NCI-H1436 (cell line): ENCODE data around the gene ZNF641.
"Not testable (repeated sequence)": the region's sequence is repeated elsewhere in the genome, so short reads cannot be mapped to it uniquely, and the experiment has no call there.

Experiments
- DNase-seq: peaks from one replicate; lab custom pipeline; 2025; lab: John Stamatoyannopoulos, UW

The ZNF641 gene

DNA sequence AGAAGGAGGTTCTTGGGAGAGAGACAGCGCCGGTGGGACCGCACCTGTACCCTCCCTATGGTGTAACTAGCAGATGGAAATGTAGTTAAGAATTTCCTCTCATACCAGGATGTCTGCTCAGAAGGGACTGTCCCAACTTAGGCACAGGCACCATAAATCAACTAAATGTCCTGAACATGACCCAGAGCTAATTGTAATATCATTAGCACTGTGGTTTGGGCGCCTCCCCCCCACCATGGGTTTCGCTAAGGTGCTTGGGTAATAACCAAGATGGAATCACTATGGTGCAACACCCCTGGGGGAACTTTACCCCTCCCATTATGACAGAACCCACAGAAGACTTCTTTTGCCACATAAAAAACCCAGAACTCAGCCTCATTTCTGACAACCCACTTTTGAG lies 15.9 kb downstream of the ZNF641 start:
- no peak for DNase-seq

DNA sequence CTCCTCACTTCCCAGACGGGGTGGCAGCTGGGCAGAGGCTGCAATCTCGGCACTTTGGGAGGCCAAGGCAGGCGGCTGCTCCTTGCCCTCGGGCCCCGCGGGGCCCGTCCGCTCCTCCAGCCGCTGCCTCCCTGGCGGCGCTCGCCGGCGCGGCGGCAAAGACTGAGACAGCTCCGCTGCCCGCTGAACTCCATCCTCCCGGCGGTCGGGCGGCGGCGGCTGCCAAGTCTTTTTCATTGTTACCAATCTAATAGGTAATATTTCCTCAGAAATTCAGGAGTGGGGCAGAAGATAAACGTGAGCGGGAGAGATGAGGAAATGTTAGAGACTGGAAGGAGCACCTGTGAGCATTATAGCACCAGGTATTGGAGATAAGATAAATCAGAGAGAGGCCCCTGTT lies 17.0 kb downstream of the ZNF641 start:
- DNase-seq = not testable (repeated sequence)

DNA sequence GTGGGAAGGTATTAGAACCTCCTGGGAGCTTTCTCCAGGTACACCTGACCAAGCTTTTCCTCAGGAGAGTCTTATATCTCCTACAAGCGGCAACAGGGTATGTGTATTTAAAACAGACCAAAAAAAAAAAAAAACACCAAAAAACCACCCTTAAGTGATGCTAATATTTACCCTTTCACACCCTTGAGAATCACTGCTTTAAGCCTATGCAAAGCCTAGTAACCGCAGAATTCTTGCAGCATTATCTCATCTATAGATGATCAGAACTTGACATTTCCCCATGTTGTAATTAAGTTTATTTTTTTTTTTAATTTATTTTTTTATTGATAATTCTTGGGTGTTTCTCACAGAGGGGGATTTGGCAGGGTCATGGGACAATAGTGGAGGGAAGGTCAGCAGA lies 19.3 kb downstream of the ZNF641 start:
- no peak for DNase-seq

DNA sequence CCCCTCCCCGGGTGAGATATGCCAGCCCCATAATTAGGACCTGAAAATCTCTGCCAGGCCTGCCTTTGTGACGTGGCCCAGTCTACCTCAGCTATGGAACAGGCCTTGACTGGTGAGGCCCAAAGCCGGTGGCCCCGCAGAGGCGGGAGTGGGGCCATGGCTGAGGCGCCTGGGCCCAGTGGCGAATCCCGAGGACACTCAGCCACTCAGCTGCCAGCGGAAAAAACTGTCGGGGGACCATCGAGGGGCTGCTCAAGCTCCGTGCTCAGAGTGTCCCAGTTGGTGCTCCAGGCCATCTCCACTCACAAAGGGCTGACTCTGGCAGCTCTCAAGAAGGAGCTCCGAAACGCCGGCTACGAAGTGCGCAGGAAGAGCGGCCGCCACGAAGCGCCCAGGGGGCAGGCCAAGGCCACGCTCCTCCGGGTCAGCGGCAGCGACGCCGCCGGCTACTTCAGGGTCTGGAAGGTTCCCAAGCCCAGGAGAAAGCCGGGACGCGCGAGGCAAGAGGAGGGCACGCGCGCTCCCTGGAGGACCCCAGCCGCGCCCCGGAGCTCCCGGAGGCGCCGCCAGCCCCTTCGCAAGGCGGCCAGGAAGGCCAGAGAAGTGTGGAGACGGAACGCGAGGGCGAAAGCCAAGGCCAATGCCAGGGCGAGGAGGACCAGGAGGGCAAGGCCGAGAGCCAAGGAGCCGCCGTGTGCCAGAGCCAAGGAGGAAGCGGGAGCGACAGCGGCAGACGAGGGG lies 21.4 kb downstream of the ZNF641 start:
- no peak for DNase-seq

DNA sequence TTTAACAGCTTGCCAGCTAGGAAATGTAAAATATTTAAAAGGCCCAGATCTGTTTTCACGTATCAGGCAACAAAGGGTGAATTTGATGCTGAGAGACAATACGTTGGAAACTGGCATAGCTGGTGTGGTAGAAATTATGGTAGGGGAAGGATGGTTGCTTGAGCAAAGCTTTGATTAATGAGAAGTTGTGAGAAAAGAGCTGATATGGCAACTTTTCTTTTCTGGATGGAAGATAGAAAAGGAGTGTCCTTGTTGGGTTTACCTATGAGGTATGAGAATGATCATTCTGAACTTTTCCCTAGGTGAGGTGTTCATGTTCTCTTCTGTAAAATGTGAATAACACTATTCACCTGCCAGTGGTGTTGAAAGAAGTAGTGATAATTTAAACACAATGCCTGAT lies 34.2 kb downstream of the ZNF641 start:
- no peak for DNase-seq

DNA sequence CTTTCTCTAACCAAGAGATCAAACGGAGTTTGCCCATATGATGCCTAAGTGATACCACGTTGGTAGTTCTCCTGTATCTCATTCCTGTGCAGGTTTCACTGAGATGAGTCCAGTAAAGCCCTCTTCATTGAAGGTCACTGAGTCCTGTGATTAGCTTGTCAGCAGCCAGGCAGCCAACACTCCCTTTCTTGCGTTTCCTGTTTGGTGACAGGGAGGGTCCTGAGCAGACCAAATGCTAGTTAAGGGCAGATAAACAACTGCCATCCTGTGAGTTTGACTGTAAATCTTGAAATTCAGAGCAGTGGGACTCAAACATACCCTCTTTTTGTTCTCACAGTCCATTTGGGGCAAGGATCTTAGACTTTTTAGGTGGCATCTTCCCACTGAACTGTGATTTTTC lies 39.4 kb downstream of the ZNF641 start:
- DNase-seq = no peak

DNA sequence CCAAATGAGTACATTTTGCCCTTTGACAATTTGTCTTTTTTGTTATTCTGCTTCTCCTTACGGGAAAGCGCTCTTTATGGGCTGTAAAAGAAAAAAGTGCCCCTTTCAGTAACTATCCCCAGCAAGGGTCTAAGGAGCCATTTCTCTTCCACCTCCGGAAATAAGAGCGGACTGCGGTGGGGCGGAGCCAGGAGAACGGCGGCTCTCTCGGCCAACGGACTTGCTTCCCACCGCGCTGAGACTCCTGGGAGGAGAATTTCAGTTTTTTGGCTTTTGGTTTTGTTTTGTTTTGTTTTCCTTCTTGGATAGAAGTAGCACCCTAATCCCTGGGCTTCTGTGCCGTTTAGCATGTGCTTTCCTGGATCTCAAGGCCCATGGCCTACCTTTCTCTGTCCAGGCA lies 43.5 kb downstream of the ZNF641 start:
- DNase-seq = no peak

DNA sequence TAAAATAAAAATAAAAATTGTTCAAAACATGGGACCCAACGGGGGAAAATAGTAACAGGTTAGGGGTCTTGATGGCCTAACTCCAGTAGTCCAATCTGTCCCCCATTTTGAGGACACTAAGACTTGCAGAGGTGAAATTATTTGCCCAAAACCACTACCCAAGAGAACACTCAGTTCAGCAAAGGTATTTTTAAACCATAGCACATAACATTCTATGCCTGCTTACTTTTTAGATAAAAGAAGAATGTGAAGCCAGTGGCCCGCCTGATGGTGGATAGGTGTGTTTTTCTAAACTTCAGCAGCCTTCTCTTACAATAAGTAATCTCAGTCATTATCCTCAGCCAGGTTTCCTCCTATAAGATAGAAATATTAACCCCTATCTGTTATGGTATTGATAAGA lies 45.5 kb downstream of the ZNF641 start:
- DNase-seq = no peak

DNA sequence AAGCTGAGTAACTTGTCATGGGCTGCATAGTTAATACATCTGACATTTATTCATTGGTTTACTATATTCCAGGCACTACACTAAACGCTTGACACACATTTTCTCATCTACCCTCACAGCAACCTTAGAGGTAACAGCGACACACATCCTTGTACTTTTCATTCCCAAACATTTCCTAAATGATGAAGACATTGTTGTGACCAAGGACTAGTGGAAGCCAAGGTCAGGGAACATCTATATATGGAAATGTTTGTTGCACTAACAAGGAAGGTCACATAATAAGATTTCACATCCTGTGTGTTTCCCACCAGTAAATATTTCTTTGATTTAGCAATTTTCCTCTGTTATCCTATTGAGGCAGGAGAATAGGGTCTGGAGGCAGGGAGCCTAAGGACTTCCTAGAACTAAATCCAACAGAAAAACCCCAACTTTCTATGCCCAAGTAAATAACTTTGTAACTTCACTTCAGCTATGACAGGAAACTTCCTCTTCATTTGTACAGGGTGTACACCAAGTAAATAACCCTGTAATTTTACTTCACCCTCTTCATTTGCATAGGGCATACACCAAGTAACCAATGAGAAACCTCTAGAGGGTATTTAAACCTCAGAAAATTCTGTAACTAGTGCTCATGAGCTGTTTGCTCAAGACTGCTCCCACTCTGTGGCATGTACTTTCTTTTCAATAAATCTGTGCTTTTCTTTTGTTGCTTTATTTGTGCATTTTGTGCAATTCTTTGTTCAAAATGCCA lies 48.4 kb downstream of the ZNF641 start:
- DNase-seq = no peak

DNA sequence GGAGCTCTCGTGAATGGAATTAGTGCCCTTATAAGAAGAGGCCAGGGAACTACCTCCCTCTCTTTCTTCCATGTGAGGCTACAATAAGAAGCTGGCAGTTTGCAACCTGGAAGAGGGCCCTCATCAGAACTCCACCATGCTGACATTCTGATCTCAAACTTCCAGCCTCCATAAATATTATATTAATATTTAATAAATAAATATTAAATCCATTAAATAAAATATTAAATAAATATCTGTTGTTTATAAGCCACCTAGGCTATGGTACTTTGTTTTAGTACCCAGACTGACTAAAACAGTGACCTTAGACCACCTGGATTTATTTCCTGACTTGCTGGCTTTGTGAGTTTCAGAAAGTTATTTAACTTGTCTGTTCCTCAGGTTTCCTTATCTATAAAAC lies 49.9 kb downstream of the ZNF641 start:
- DNase-seq = no peak

DNA sequence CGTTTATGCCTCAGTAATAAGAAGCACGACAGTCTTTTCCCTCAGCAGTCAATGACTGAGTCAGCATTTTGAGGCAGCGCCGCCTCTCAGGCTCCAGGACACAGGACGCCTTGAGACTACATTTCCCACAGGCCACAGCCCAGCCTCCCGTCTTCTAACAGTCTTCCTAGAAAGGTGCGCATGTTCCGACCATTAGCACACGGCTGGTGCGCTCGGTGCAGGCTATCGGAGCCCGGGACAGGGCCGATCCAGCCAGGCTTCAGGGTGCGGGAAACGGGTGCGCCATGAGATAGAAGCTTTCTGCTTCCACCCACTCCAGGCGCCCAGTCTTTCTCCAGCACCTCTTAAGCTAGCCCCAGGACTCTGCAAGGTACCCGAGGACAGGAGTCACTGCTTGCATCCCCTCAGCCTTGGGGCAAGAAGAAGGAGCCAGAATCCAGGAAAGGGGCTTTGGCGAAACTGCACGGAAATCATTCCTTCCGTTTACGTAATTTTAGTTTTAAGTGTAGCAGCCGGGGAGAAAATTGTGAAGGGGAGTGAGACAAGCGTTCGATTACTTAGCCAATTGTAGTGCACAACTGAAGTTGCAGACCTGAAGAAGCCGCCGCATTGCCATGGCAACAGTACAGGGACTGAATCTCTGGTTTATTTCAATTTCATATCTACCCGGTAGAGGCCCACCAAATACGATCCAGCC lies 54.0 kb downstream of the ZNF641 start:
- no peak for DNase-seq

DNA sequence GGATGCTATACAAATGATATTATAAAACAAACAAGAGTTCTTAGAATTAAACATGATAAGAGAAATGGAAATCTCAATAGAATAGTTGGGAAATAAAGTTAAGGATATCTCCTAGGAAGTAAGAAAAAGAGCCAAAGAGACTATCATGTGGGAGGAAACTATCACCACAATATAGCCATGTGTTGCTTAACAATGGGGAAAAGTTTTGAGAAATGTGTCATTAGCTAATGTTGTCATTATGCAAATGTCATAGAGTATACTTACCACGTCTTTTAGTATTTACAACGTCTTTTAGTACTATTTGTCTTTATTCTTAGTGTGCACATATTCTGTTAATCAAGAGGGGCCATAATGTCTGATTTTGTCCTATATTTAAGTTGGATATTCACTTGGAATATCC lies 58.7 kb downstream of the ZNF641 start:
- DNase-seq = no peak

DNA sequence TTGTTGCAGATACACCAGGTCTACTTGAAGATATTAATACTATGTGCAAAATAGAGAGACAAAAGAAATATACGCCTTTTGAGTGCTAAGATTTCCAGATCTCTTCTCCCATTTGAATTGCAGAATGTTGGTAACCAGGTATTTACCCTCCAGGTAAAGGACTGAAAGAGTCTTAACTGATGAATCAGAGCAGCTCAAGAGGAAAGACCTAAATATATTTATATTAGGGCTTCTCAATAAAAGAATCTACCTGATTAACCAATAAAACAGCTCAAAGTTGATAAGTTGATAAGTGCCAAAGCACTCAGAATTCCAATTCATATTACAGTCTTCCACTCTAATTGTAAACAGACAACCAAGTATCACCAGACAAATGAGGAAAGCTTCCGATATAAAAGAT lies 59.2 kb downstream of the ZNF641 start:
- DNase-seq = no peak

DNA sequence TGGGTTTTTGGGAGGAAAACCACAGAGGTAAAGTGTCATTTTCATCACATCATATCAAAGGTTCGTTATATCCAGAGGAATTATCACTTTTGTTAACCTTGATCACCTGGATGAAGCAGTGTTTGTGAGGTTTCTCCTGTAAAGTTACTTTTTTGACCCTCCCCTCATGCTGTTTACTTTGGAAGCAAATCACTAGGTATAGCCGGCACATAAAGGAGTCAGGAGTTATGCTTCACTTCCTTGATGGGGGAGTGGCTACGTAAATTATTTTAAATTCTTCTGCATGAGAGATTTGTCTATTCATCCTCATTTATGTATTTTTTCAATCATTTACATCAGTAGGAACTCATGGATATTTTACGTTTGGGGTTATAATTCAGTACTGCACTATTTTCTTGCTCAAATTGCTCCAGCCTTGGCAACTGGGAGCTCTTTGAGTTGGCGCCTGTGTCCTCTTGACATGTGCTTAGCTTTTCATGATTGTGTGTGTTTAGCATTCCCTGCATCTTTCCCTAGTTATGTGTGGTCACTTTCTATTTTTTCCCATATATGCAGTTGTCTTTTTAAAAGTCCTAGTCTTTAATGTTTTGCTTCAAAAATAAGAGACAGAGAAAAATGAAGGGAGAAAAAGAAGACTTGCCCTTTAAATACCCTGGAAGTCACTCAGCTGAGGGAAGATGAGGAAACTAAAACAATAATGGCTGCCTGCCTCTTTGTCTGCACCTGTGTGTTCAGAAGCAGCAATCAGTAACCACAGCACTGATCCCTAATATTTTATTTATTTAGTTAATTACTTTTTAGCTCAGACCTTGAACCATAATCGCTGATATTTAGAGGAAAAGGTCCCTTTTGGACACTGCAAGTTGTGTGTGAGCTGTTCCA lies 62.1 kb downstream of the ZNF641 start:
- no peak for DNase-seq
